Hypothalamus (tissue), 51 donors: ENCODE measurements around the gene KANSL2.
A peak's percentile ranks its signal among the peaks of the same experiment; 100 is the strongest.
"Not testable (repeated sequence)": the region's sequence is repeated elsewhere in the genome, so short reads cannot be mapped to it uniquely, and the experiment has no call there.

Source experiments
- DNase-seq, 51 donors: peaks; one replicate each; lab custom pipeline; 2025; lab: John Stamatoyannopoulos, UW

Gene KANSL2

GRCh38 chr12:48681710-48682532 is at the start of gene KANSL2:
Gene KANSL2, minus strand, starts transcription at chr12:48682238. Its CDS starts 606 bp downstream, at chr12:48681632.
- peak; percentile 62 to 99 (median 97) for DNase-seq

- no peak for DNase-seq
Observed at GRCh38 chr12:48728807-48729206, 46.8 kb upstream of the KANSL2 start.

- not testable (repeated sequence) for DNase-seq
Observed at GRCh38 chr12:48720737-48721136, 38.7 kb upstream of the KANSL2 start.

GRCh38 chr12:48720171-48720570 is 38.1 kb upstream of the KANSL2 start:
- not testable (repeated sequence) for DNase-seq

- not testable (repeated sequence) for DNase-seq
Observed at GRCh38 chr12:48719002-48719401, 37.0 kb upstream of the KANSL2 start.

GRCh38 chr12:48717252-48717695 is 35.2 kb upstream of the KANSL2 start:
- DNase-seq, result peak in 1 of 51 donors; percentile 28

GRCh38 chr12:48716493-48717251 is 34.6 kb upstream of the KANSL2 start, which contains the start of gene CCNT1:
Gene CCNT1, minus strand, starts transcription at chr12:48716707. Its CDS starts 32 bp downstream, at chr12:48716675.
- peak; percentile 81 to 99 (median 97) for DNase-seq

- peak in 1 of 51 donors; percentile 26 for DNase-seq
Observed at GRCh38 chr12:48716168-48716492, 34.1 kb upstream of the KANSL2 start.

- no peak for DNase-seq
Observed at GRCh38 chr12:48712209-48712608, 30.2 kb upstream of the KANSL2 start.

- DNase-seq, result not testable (repeated sequence)
Observed at GRCh38 chr12:48698822-48699221, 16.8 kb upstream of the KANSL2 start.

GRCh38 chr12:48696626-48697025 is 14.6 kb upstream of the KANSL2 start:
- no peak for DNase-seq

GRCh38 chr12:48695859-48696258 is 13.8 kb upstream of the KANSL2 start:
- no peak for DNase-seq

GRCh38 chr12:48694038-48694437 is 12.0 kb upstream of the KANSL2 start:
- no peak for DNase-seq

- no peak for DNase-seq
Observed at GRCh38 chr12:48693572-48693971, 11.5 kb upstream of the KANSL2 start.

GRCh38 chr12:48691826-48692487 is 9.9 kb upstream of the KANSL2 start:
- DNase-seq, result no peak

- DNase-seq, result no peak
Observed at GRCh38 chr12:48690990-48691389, 9.0 kb upstream of the KANSL2 start.

- DNase-seq, result no peak
Observed at GRCh38 chr12:48690436-48690835, 8.4 kb upstream of the KANSL2 start.

GRCh38 chr12:48688836-48689235 is 6.8 kb upstream of the KANSL2 start:
- no peak for DNase-seq

GRCh38 chr12:48687592-48687991 is 5.6 kb upstream of the KANSL2 start:
- no peak for DNase-seq

- no peak for DNase-seq
Observed at GRCh38 chr12:48686615-48687334, 4.7 kb upstream of the KANSL2 start.
